Measurements from ENCODE around the gene A1BG. TPM values are rescaled to one million over a fixed set of nuclear protein-coding genes. Genes with fewer than 3 reads are reported as not detected.
A peak's percentile ranks its signal among the peaks of the same experiment; 100 is the strongest.

A1BG gene
- total and polyA plus RNA-seq, 2 of the 13 experiments (the other 11 are each of a cell fraction or from before 2014, with no cell fraction given) = 14.7 to 41.4 TPM

DNA sequence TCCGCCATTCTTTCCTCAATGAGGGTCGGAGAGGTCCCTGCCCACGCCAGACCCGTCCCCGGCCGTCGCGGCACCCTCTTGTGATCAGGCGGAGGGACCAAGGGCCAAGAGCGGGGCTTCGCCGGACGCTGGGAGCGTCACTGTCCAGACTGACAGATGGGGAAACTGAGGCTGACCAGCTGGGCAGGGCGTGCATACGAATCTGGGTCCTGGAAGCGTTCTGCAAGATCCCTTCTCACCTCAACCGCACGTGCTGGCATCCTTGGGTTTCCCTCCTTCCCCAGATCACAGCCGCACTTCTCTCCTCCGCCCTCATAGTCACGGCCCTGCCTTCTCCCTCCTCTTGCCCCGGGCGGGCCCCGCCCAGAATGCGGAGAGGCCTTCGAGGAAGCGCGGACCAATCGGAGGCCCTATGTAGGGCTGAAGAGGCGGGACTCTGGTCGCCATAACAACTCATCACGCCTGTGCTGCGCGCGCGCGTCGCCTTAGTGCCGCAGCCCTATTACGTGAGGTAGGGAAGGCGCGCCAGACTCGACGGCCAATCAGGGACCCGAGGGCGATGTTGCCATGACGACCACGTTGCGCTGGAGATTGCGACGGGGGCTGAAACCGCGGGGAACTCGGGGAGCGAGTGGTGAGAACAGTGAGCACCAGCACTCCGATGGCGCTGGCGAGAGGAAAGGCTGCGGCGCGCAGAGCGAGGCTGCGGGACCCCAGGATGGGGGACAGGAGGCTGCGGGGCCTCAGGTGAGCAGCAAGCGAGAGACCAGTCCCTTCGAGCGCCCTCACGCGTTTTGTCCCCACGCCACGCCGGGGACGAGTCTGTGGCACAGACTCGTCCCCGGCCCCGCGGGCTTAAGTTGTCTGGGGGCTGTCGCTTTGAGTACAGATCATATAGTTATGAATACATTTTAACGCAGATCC, 47.9 kb upstream of the A1BG start (continued):
- TF ChIP-seq ZNF660 (CRISPR knock-in tag; IDR thresholded peaks at IDR 0.05; ENCODE audit: borderline replicate concordance, low read depth) = no peak
- TF ChIP-seq, protein P1, sequence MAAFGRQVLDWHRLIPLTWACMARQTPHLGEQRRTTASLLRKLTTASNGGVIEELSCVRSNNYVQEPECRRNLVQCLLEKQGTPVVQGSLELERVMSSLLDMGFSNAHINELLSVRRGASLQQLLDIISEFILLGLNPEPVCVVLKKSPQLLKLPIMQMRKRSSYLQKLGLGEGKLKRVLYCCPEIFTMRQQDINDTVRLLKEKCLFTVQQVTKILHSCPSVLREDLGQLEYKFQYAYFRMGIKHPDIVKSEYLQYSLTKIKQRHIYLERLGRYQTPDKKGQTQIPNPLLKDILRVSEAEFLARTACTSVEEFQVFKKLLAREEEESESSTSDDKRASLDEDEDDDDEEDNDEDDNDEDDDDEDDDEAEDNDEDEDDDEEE (CRISPR knock-in tag; IDR thresholded peaks at IDR 0.05) = no peak
- TF ChIP-seq ZNF24 (IDR thresholded peaks at IDR 0.05) = no peak
- TF ChIP-seq KLF11 (CRISPR knock-in tag; IDR thresholded peaks at IDR 0.05) = 0 out of 2 replicates have a peak, but pooled peaks have one; percentile 30
- no peak for TF ChIP-seq ZNF569 (CRISPR knock-in tag; IDR thresholded peaks at IDR 0.05; ENCODE audit: borderline replicate concordance)
- TF ChIP-seq SP5 (CRISPR knock-in tag; IDR thresholded peaks at IDR 0.05; ENCODE audit: borderline replicate concordance, low read depth) = no peak; the same call in 1 of the 2 replicates
- no peak for TF ChIP-seq ZBTB4 (CRISPR knock-in tag; IDR thresholded peaks at IDR 0.05; ENCODE audit: borderline replicate concordance)
- TF ChIP-seq, protein P2, sequence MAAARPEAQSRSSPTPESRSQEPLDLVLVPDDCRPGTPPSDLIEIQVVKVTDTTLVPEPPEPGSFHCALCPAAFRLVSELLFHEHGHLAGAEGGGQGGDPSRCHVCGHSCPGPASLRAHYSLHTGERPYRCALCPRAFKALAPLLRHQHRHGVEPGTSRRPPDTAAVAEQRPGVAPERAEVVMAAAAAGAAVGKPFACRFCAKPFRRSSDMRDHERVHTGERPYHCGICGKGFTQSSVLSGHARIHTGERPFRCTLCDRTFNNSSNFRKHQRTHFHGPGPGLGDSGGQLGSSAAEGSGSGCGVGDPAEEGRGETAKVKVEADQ (CRISPR knock-in tag; IDR thresholded peaks at IDR 0.05; ENCODE audit: borderline replicate concordance) = peak; percentile 86
- TF ChIP-seq ZNF383 (CRISPR knock-in tag; IDR thresholded peaks at IDR 0.05; ENCODE audit: borderline replicate concordance) = no peak
- 0 out of 2 replicates have a peak, but pooled peaks have one; percentile 9 for TF ChIP-seq KDM3A (CRISPR knock-in tag; IDR thresholded peaks at IDR 0.05; ENCODE audit: low read depth)
- no peak for TF ChIP-seq IKZF5 (CRISPR knock-in tag; IDR thresholded peaks at IDR 0.05)
- no peak for TF ChIP-seq ZNF850 (CRISPR knock-in tag; conservative IDR thresholded peaks at IDR 0.05)
- peak; percentile 66 for TF ChIP-seq KDM2A (CRISPR knock-in tag; IDR thresholded peaks at IDR 0.05; ENCODE audit: borderline replicate concordance, low read depth)
- no peak for TF ChIP-seq NFE2 (CRISPR knock-in tag; IDR thresholded peaks at IDR 0.05)
- no peak for TF ChIP-seq CCAR2 (optimal IDR thresholded peaks at IDR 0.05; ENCODE audit: low read depth, low read length)
- TF ChIP-seq NR2F6 (IDR thresholded peaks at IDR 0.05) = no peak
- no peak for TF ChIP-seq NR2F6 (CRISPR knock-in tag; IDR thresholded peaks at IDR 0.05)
- TF ChIP-seq ZNF572 (CRISPR knock-in tag; IDR thresholded peaks at IDR 0.05) = peak; percentile 40; the same call in 1 of the 2 replicates
- peak; percentile 79 for TF ChIP-seq ATF1 (CRISPR knock-in tag; IDR thresholded peaks at IDR 0.05)
- no peak for TF ChIP-seq GPN1 (CRISPR knock-in tag; IDR thresholded peaks at IDR 0.05; ENCODE audit: borderline replicate concordance)
- TF ChIP-seq ZMAT3 (CRISPR knock-in tag; conservative IDR thresholded peaks at IDR 0.05) = no peak
- TF ChIP-seq, protein P3, sequence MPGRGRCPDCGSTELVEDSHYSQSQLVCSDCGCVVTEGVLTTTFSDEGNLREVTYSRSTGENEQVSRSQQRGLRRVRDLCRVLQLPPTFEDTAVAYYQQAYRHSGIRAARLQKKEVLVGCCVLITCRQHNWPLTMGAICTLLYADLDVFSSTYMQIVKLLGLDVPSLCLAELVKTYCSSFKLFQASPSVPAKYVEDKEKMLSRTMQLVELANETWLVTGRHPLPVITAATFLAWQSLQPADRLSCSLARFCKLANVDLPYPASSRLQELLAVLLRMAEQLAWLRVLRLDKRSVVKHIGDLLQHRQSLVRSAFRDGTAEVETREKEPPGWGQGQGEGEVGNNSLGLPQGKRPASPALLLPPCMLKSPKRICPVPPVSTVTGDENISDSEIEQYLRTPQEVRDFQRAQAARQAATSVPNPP (CRISPR knock-in tag; IDR thresholded peaks at IDR 0.05) = 0 out of 2 replicates have a peak, but pooled peaks have one; percentile 41
- TF ChIP-seq MXD4 (CRISPR knock-in tag; IDR thresholded peaks at IDR 0.05) = 0 out of 2 replicates have a peak, but pooled peaks have one; percentile 40
